HepG2 (cell line): Measurements from ENCODE around the gene RTP3. TPM values are rescaled to one million over a fixed set of nuclear protein-coding genes. Genes with fewer than 3 reads are reported as not detected.

ENCODE experiments used
- ATAC-seq: fragments of 200-7000 bp; cut with Tn5 transposase; 3 replicates; pipeline ENCODE4 v1.9.1; 2020; ENCODE audit warnings: mild to moderate bottlenecking, moderate library complexity
- BruUV-seq: library from RNA; stranded (reverse); fragments of 400-500 nt; replicated peaks from 2 replicates; lab custom pipeline; 2021; lab: Mats Ljungman, UMichigan
- CTCF ChIA-PET: fragments of 300-600 bp; formaldehyde crosslinking; extraction: SDS; loops from one replicate; lab custom pipeline; 2021; ENCODE audit warnings: low total read pairs, inconsistent platforms, low intra/inter-chr PET ratio; lab: Yijun Ruan, JAX
- POLR2A ChIA-PET: fragments of 350-600 bp; sonication (Branson Sonifier 250); formaldehyde crosslinking; loops from one replicate; lab custom pipeline; 2020; ENCODE audit warnings: antibody characterized with exemption, inconsistent platforms; lab: Yijun Ruan, JAX
- DNase-seq: peaks from one replicate; pipeline ENCODE4 v3.0.0-alpha.2; 2015; ENCODE audit warnings: low spot score
- FAIRE-seq: peaks from 3 replicates; lab custom pipeline; 2011; peaks lifted over from hg19 to GRCh38; lab: Jason Lieb, UNC
- H2AFZ ChIP-seq: one replicate; pipeline ENCODE4 v1.6.1; 2011; ENCODE audit warnings: low read length, inconsistent platforms
- H3K27ac ChIP-seq: fragments of 300-600 bp; 3 replicates; pipeline ENCODE4 v1.8.0; 2011; ENCODE audit warnings: mixed run types, mild to moderate bottlenecking, mixed read lengths, low read length, inconsistent platforms; ENCODE audit not compliant: insufficient read depth; ENCODE audit errors: extremely low read length
- H3K27me3 ChIP-seq, 2 experiments: fragments of 200-600 bp in 1 of 2; 2 replicates in 1 of 2; 3 replicates in 1 of 2; pipeline versions ENCODE4 v1.6.0 to v1.8.0; 2011; ENCODE audit warnings: low read length in 2 of 2, mild to moderate bottlenecking in 2 of 2, moderate library complexity in 2 of 2, inconsistent platforms in 1 of 2; ENCODE audit not compliant: insufficient read depth in 2 of 2, control insufficient read depth in 1 of 2
- H3K36me3 ChIP-seq, 2 experiments: fragments of 200-600 bp in 1 of 2; replicated peaks in 1 of 2; 2 replicates in 1 of 2; 3 replicates in 1 of 2; pipeline versions ENCODE4 v1.5.1 to v1.8.0; 2011; ENCODE audit warnings: low read length in 2 of 2, inconsistent platforms in 1 of 2; ENCODE audit not compliant: insufficient read depth in 2 of 2, control insufficient read depth in 1 of 2
- H3K4me1 ChIP-seq: 2 replicates; pipeline ENCODE4 v1.5.1; 2012; ENCODE audit warnings: low read length, inconsistent platforms; ENCODE audit not compliant: insufficient read depth
- H3K4me2 ChIP-seq: 2 replicates; pipeline ENCODE4 v1.6.0; 2011; ENCODE audit warnings: low read depth, low read length, inconsistent platforms
- H3K4me3 ChIP-seq, 3 experiments: fragments of 200-600 bp in 1 of 3; sonication (generic), shearing (Covaris generic) in 1 of 3; replicated peaks in 1 of 3; 2 replicates each; pipeline ENCODE4 v1.5.1; 2011 to 2016; ENCODE audit warnings: low read length in 3 of 3, inconsistent platforms in 2 of 3, low read depth in 2 of 3, mild to moderate bottlenecking in 2 of 3, control low read depth in 1 of 3, mixed read lengths in 1 of 3; ENCODE audit not compliant: insufficient read depth in 1 of 3
- H3K79me2 ChIP-seq: one replicate; pipeline ENCODE4 v1.6.1; 2011; ENCODE audit warnings: low read length, inconsistent platforms; ENCODE audit not compliant: insufficient read depth
- H3K9ac ChIP-seq: 2 replicates; pipeline ENCODE4 v1.6.0; 2011; ENCODE audit warnings: mild to moderate bottlenecking, low read depth, low read length, inconsistent platforms; ENCODE audit not compliant: insufficient read depth
- H3K9me3 ChIP-seq: 2 replicates; pipeline ENCODE4 v1.5.1; 2012; ENCODE audit warnings: mild to moderate bottlenecking, low read length
- H4K20me1 ChIP-seq: 2 replicates; pipeline ENCODE4 v1.6.0; 2011; ENCODE audit warnings: inconsistent platforms, mild to moderate bottlenecking, low read length, moderate library complexity; ENCODE audit not compliant: insufficient read depth
- CCAR2 ChIP-seq: fragments of 200-400 bp; formaldehyde crosslinking; optimal IDR thresholded peaks from 2 replicates; pipeline ENCODE3; 2018; ENCODE audit warnings: low read depth, mild to moderate bottlenecking, low read length, moderate library complexity
- CENPX ChIP-seq: sonication (generic); formaldehyde crosslinking; IDR thresholded peaks from 2 replicates; pipeline ENCODE4 v1.9.0; 2021; ENCODE audit warnings: mild to moderate bottlenecking, missing genetic modification reagents, moderate library complexity
- FOXA3 ChIP-seq: IDR thresholded peaks from 2 replicates; pipeline ENCODE4 v1.6.1; 2016; ENCODE audit warnings: missing genetic modification reagents, missing compliant biosample characterization
- KMT2A ChIP-seq: sonication (generic); formaldehyde crosslinking; IDR thresholded peaks from 2 replicates; pipeline ENCODE4 v1.4.0; 2020; ENCODE audit warnings: missing genetic modification reagents
- SKI ChIP-seq: fragments of 450-650 bp; IDR thresholded peaks from one replicate; pipeline ENCODE4 v1.6.1; 2018; ENCODE audit warnings: mild to moderate bottlenecking; ENCODE audit not compliant: partially characterized antibody
- ZNF12 ChIP-seq: sonication (generic); formaldehyde crosslinking; IDR thresholded peaks from 2 replicates; pipeline ENCODE4 v1.5.0; 2020; ENCODE audit warnings: missing genetic modification reagents
- ZNF207 ChIP-seq: fragments of 450-650 bp; IDR thresholded peaks from 2 replicates; pipeline ENCODE4 v1.6.1; 2016; ENCODE audit warnings: antibody characterized with exemption, borderline replicate concordance
- WGBS: methylation state at CpG from one replicate; pipeline ENCODE4 v1.1.6; 2017; ENCODE audit warnings: low lambda C conversion rate; 5-methylcytosine and 5-hydroxymethylcytosine counted together
- in situ Hi-C: cut with HindIII; loops from 2 replicates; pipeline ENCODE4 v1.10.0; 2017; ENCODE audit warnings: low pct_unique_long_range_greater_than_20kb; ENCODE audit not compliant: extremely low pct_ligation_motif_present
- intact Hi-C: fragments of 100-400 bp; cut with micrococcal nuclease; formaldehyde crosslinking; loops from one replicate; pipeline ENCODE4 v1.10.0; 2022; ENCODE audit not compliant: unreplicated experiment
- polyA plus RNA-seq, 8 experiments: library from polyadenylated mRNA; depleted of rRNA in 3 of 8; stranded (reverse) in 7 of 8; unstranded in 1 of 8; fragments of >200 nt; fragmentation: Illumina TruSeq in 4 of 8; extraction: Trizol in 4 of 8; gene quantifications; 2 replicates each; pipeline versions ENCODE4 v1.2.1 to v1.2.3, GENCODE V29; 2011 to 2016; ENCODE audit warnings: low read depth in 4 of 8, missing spikeins in 1 of 8, mixed read lengths in 1 of 8; ENCODE audit not compliant: insufficient read depth in 1 of 8
- total RNA-seq, 5 experiments: library from RNA; depleted of rRNA; stranded (reverse); fragments of >200 nt; fragmentation: Illumina TruSeq; extraction: Trizol; gene quantifications; 2 replicates each; pipeline ENCODE4 v1.2.3, GENCODE V29; 2016; ENCODE audit warnings: low read depth in 1 of 5
- TF ChIP-seq, protein P1 (sequence below), 2 experiments: sonication (generic) in 1 of 2; formaldehyde crosslinking in 1 of 2; IDR thresholded peaks; 2 replicates each; pipeline versions ENCODE4 v1.4.0 to v1.6.1; 2016 to 2020; ENCODE audit warnings: borderline replicate concordance in 1 of 2, low read depth in 1 of 2, mild to moderate bottlenecking in 1 of 2, missing genetic modification reagents in 1 of 2
- TF ChIP-seq, protein P2 (sequence below): sonication (generic); formaldehyde crosslinking; IDR thresholded peaks from 2 replicates; pipeline ENCODE4 v1.8.1; 2023; ENCODE audit warnings: missing genetic modification reagents, mild to moderate bottlenecking, borderline replicate concordance
- TF ChIP-seq, protein P3 (sequence below): sonication (generic); formaldehyde crosslinking; conservative IDR thresholded peaks from 2 replicates; pipeline ENCODE4 v1.4.0; 2020; ENCODE audit warnings: missing genetic modification reagents

RTP3 gene
- total and polyA plus RNA-seq, 2 of the 13 experiments (the other 11 are each of a cell fraction or from before 2014, with no cell fraction given): 0.09 TPM; not detected in 1

- H3K9me3 ChIP-seq: no peaks in the 10 kb centered on the region
- WGBS: 77% methylated on average over 5 of the region's 5 CpGs
- DNase-seq (no peak), ATAC-seq (no peak; the same call in 2 of the 3 replicates), FAIRE-seq (no peak)
- in situ Hi-C loops: no loop called here
- H3K9ac ChIP-seq: no peak overlapping the region
- POLR2A ChIA-PET: interaction anchor here (1.2 kb wide), 1 partner anchor 15 kb away, joined by 5 read pairs; no protein-coding TSS in a partner anchor
- intact Hi-C loops: no loop called here
- H3K79me2 ChIP-seq: no peaks in the 10 kb centered on the region
- CTCF ChIA-PET: no interaction called here
- H2AFZ ChIP-seq: no peak overlapping the region
- no peak overlapping the region for H3K4me3 ChIP-seq
- no peak overlapping the region for H3K4me2 ChIP-seq
- H3K27me3 ChIP-seq: no peaks in the 10 kb centered on the region
- BruUV-seq: no TSS peak
- no peaks in the 10 kb centered on the region for H3K4me1 ChIP-seq
- no peak overlapping the region for H3K27ac ChIP-seq
- no peaks in the 10 kb centered on the region for H3K36me3 ChIP-seq
- H4K20me1 ChIP-seq: no peaks in the 10 kb centered on the region
- TF ChIP-seq KMT2A (CRISPR knock-in tag) (no peak), ZNF207 (no peak), ZNF12 (CRISPR knock-in tag) (no peak), FOXA3 (CRISPR knock-in tag) (no peak), SKI (no peak), CENPX (CRISPR knock-in tag) (no peak), CCAR2 (no peak)
- TF ChIP-seq, protein P1, sequence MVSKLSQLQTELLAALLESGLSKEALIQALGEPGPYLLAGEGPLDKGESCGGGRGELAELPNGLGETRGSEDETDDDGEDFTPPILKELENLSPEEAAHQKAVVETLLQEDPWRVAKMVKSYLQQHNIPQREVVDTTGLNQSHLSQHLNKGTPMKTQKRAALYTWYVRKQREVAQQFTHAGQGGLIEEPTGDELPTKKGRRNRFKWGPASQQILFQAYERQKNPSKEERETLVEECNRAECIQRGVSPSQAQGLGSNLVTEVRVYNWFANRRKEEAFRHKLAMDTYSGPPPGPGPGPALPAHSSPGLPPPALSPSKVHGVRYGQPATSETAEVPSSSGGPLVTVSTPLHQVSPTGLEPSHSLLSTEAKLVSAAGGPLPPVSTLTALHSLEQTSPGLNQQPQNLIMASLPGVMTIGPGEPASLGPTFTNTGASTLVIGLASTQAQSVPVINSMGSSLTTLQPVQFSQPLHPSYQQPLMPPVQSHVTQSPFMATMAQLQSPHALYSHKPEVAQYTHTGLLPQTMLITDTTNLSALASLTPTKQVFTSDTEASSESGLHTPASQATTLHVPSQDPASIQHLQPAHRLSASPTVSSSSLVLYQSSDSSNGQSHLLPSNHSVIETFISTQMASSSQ (IDR thresholded peaks at IDR 0.05; ENCODE audit: low read depth): no peak
- TF ChIP-seq, protein P1 (CRISPR knock-in tag; IDR thresholded peaks at IDR 0.05; ENCODE audit: borderline replicate concordance): no peak
- TF ChIP-seq, protein P2, sequence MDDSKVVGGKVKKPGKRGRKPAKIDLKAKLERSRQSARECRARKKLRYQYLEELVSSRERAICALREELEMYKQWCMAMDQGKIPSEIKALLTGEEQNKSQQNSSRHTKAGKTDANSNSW (CRISPR knock-in tag): no peak
- TF ChIP-seq, protein P3, sequence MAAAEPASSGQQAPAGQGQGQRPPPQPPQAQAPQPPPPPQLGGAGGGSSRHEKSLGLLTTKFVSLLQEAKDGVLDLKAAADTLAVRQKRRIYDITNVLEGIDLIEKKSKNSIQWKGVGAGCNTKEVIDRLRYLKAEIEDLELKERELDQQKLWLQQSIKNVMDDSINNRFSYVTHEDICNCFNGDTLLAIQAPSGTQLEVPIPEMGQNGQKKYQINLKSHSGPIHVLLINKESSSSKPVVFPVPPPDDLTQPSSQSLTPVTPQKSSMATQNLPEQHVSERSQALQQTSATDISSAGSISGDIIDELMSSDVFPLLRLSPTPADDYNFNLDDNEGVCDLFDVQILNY (CRISPR knock-in tag): no peak
Measured at GRCh38 chr3:46542801-46543201, 45.0 kb downstream of the RTP3 start.
